GM04504 (cell line): ENCODE results near the gene PARD3B.

Source experiments
- DNase-seq: peaks from one replicate; pipeline ENCODE4 v3.0.0-alpha.2; 2012; ENCODE audit warnings: low read depth

The PARD3B gene

DNA sequence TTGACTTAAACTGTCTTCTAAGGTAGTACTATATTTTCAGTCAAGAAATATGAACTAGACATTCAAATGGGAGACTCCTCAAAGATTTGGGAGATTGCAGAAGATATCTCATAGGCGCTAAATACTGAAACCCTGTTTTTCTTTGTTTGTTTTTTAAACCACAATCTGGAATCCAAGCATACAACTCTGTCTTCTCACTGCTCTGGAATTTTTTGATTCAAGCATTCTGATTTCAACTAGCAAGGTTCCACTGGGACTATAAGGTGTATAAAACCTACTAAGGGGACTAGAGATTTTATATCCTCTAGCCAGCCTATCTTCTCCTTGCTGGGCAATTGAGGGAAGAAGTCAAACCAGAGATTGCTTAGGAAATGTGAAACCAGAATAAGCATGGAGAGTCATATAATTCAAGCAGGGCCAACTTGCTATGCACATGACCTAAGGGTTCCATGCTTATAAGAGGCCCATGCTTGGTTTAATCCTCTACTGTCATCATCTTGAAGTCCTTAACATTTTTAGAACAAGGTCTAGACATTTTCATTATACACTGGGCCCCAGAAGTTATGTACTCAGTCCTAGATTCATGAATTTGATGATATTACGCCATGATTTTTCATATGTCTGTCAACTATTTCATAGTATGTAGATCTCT, 405.5 kb downstream of the PARD3B start:
- no peak for DNase-seq

DNA sequence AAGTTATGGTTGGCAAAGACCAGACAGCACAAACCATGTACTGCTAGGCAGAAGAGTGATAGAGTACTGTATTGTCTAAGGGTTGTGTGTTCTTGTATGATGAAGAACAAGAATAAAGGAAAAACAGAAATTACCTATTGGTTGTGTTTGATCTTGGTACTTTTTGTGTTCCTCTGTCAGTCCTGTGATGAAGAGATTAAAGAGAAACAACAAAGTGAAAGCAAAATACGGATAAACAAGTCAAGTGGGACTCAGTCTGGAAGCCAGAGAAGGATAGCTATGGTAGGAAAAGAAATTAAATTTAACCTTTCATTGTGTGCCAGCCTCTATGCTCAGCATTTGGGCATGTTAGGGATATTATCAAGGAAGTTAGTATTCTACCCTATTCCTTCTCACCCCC, 413.1 kb downstream of the PARD3B start:
- no peak for DNase-seq

- no peak for DNase-seq
Measured at GRCh38 chr2:204964414-204964813, 419.1 kb downstream of the PARD3B start.

DNA sequence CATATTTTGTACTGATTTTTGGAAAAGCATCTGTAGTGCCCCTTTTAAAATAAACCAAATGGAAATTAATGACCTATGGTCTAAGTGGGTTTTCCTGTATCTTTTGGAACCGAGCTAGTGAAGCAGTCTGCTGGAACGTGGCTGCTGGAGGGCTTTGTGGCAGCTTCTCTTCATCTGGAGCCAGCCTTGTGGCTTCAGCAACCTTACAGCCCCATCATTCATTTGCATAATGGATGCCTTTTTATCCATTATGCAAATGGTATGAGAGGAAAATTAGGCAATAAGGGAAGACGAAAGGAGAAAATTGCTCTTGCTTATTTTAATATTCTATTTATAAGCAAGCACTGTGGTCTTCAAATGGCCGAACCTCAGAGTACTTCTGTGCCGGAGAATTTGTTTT, 421.0 kb downstream of the PARD3B start:
- DNase-seq = no peak

DNA sequence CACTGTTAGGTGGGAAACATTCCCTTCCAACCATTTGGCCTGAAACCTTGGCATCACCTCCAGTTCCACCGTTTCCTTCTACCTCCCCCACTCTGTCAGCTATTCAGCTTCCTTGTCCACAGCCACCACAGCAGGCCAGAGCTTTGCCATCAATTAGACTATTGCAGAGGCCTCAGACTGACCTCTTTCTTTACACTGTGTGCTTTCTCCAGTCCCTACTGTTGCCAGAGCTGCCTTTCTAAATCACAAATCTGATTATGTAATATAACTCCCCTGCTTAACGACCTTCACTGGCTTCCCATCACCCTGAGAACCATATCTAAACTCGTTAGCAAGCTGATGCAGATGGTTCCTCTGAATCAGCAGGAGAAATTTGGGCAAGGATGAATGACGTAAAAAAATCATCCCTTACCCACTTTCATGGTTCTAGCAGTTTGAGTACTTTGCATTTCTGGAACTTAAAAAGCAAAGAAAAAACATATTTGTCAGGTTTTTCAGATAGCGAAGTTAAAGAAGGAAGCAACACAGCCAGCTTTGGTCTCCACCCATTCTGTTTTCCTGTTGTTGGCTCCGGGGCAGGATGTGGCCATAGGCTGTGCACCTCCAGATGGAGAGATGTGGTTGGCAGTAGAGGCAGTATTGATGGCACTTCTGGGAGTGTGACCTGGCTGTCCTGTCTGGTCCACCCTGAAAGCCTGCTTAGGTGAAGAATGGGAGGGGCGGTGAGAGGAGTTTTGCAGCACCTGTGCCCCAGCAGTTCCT, 422.1 kb downstream of the PARD3B start:
- DNase-seq = no peak

DNA sequence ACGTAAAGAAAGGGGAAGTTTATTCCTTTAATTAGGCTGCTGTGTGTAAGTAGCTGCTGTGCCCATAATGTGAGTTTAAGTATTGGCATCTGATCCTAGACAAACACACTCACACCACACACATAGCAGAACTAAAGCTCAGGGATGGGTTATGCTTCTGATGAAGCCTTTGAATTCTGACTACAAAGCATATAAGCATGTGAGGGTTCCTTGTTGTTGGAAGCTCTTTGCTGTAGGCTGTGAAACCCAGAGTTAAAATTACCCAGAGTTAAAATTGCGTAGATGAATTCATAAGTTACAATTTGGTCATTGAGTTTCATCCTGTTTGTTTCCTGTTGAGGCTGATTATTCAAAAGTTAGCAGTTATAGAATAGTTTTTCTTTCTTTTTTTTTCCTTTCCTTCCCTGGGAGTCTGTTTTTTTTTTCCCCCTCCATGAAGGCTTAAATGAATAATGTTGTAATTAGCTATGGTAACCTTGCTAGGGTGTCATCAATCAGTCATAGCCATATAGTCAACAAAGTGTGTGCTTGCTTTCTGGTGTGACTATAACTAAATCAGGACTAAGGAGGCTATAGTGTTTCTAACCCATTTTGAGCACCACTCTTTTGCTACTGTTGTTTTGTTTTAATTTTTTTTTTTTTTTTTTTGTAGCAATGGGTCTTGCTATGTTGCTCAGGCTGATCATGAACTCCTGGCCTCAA, 426.1 kb downstream of the PARD3B start:
- no peak for DNase-seq

DNA sequence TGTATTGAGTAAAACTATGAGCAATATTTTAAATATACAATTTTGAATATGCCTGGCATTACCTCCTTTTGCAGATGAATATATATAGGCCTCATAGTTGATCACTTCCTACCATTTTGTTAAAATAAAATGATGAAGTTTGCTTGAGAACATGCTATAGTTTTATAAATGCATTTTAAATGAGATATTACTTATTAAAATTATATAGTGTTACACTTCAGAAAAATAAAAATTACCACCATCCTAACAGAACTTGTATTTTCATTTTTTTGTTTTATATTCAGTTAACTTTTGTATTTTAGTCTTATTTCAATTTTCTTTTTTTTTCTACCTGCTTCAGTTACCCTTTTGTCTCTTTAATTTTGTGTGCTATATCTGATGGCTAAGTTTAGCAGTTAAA, 426.9 kb downstream of the PARD3B start:
- DNase-seq = no peak

DNA sequence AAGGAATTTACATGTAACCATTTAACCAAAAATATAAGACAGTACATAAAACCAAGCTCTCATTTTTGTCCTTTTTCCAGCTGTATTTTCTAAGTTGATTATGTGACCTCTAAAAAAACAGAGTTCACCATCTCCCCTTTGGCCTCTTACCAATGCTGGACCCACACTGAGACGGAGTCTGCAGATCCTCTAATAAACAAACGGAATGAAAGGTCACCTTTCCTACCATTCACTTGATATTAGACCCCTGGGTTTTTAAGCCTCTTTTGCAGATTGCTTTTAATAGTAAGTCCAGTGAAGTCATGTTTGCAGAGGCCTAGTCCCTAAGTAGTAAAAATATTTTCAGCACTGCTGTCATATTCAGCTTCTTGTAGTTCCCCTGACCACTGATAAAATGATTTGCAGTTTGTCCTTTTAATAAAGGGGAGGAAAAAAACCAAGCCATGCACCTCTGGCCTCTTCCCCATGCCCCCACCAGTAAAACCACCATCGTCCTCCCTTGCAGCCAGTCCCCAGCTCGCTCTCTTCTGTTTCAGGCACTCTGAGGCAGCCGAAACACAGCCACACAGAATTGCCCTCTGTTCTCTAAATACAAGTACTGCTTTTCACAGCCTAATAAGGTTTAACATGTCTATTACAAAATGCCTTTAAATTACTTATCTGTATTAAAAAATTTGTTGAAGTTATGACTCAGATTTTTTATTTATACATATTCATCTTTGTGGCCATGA, 427.5 kb downstream of the PARD3B start:
- no peak for DNase-seq

DNA sequence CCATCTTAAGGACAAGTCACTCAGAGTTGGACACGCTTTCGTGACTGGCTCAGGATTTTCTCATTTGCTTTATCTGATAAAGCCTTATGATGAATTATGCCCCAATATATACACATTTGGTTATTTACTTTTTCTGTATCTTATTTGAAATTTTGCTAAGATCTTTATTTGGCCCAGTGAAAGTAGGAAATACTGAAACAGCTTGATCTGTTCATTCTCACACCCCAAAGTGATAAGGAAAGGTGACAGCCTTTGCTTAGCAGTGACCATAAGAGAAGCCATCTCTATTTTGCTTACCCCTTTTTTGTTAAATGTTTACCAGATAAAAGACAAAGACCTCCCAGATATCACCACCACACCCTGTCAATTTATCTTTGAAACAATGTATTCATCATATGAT, 428.3 kb downstream of the PARD3B start:
- DNase-seq = no peak

DNA sequence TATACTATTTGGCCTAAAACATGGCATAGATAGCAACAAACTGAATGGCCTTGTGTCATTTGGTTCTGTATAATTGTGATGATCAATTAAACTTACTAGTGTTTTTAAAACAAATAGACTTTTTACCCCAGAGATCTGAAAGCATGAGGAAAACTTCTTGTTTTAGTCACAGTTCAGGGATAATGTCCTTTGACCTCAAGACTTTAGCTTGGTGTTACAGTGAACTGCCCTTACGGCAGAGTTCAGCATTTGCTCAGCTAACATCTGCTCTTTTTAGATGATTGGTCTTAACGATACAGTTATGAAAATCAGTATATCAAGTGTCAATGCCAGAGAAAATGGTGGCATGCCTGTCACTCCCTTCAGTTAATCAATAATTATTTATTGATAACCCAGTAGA, 429.2 kb downstream of the PARD3B start:
- no peak for DNase-seq

- no peak for DNase-seq
Measured at GRCh38 chr2:204977914-204978313, 432.6 kb downstream of the PARD3B start.

GRCh38 chr2:204982303-204982702, 437.0 kb downstream of the PARD3B start:
- DNase-seq = no peak

- DNase-seq = no peak
Measured at GRCh38 chr2:204984518-204984917, 439.2 kb downstream of the PARD3B start.

DNA sequence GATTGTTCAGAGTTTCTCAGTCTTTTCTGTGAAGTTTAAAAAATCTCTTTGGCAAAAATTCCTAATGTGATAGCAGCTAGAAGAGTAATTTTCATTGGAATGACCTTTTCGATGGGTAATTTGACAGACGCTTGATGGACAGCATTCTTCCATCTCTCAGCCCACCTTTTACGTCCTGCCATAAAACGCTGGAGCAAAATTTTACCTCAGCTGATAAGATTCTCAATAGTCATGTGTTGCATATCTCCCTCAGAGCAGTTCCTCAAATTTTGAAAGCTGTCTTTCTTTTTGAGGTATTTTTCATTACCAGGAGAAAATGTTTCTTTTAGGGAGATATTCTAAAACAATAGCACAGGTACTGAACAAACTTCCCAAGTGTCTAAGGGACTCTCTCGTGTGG, 441.4 kb downstream of the PARD3B start:
- no peak for DNase-seq

DNA sequence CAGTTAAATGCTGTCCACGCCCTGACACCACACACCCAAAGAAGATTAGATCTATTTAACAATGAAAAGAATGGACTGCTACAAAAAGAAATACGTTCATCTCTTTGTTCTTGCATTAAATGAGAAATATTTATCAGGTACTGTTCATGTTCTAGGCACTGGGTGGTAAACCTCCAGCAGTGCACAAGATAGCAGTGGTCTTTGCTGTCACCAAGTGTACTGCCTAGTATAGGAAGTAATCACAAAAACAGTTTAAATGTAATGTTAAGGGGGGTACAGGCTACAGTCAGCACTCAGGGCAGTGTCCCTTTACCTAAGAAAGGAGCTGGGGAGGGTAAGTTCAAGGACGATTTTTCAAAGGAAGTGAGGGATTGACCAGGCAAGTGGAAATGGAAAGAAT, 443.6 kb downstream of the PARD3B start:
- DNase-seq = no peak

DNA sequence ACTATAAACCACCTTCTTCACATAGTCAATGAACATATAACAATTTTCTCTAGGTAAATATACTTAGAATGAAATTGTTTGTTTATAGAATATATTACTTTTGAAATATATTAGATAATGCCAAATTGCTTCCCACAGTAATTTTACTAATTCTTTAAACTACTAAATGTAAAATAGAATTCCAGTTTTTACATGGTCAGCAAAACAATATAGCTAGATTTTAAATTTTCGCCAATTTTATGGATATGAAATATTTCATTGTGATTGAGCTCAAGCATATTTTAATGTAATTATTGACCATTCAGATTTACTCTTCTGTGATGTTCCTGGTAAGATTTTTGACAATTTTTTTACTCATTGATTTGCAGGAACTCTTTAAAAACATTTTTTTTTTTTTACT, 444.6 kb downstream of the PARD3B start:
- DNase-seq = no peak

DNA sequence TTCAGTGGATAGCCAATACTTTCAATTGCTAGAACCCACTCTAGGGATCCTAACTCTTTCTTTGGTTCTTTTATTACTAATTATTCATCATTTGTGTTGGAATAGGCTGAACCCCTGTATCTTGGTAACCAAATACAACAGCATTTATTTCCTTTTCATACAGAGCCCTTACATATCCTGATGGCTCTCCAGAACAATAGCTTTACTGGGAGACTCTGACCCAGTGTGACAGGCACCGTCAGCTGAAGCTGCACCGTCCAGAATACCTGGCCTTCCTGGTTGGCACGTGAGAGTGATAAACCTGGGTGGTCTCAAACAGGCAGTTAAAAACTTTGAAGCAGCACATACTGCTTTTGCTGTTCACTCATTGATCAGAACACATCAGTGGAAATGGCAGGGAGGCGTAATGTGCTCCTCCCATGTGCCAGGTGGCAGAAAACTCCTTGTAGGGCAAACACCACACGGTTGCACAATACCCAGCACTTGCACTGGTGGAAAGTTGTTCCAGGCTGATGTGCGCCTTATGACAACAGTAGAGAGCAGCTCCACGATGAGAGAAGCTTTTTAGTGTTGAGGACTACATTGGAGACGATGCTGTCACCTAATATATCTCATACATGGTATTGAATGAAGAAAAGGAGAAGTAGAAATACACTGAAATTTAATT, 456.2 kb downstream of the PARD3B start:
- DNase-seq = no peak

GRCh38 chr2:205002390-205002789, 457.1 kb downstream of the PARD3B start:
- no peak for DNase-seq

- DNase-seq = no peak
Measured at GRCh38 chr2:205003288-205003687, 458.0 kb downstream of the PARD3B start.

DNA sequence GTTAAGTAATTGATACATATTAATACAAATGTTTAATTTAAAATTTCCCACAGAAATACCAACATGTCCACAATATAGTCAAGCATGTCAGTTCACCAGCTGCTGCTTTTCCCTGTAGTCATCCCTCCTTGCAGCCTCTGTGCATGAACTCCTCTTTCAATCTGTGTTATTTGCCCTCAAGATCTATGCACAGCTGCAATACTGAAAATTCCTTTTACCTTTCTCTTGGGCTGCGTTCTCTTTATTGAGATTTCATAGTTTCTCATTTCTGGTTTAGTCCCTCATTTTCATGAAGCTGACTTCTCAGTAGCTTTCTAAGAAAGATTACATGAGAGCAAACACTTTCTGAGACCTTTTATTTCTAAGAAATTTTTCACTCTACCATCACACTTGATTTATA, 464.9 kb downstream of the PARD3B start:
- no peak for DNase-seq

DNA sequence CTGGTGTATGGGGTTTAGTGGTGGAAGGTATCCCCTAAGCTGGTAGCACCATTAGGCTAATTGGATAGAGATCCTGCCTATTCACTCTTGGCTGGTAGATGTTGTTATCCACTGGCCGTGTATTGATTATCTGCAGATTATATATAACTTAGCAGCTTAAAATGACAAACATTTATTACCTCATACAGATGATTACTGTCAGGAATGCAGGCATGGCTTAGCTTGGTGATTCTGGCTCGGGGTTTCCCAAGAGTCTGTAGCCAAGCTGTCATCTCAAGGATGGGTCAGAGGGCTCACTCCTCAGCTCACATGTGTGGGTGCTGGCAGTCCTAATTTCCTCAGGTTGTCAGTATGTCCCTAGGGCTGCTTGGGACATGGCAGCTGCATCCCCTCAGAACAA, 465.8 kb downstream of the PARD3B start:
- DNase-seq = no peak

GRCh38 chr2:205012961-205013360, 467.7 kb downstream of the PARD3B start:
- DNase-seq = no peak
